ENCODE data around the gene SIRPB2.

SIRPB2 gene

DNA sequence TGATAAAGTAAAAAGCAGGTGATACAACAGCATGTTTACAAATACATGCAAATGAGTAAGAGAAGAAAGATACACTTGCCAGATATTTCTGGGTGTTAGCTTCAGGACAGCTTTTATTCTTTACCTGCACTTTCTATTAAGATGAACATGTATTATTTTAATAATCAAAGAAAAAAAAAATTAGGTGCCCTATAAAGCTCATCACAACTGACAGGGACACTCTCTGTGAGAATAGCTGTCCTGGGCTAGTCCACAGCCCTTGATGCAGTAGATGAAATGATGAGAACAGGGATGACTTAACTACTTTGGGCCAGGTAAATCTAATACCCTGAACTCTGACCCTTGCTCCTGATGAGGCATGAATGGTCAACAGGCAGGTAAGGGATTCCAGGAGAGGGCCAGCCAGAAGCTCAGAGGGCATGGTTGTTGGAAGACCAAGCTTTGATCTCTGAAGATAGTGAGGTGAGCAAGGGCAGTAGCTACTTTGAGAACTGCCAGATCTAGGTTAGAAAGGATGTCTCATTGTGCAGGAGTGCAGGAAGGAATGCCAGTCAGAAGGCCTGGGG, 40.2 kb downstream of the SIRPB2 start:
- H3K4me3 ChIP-seq (ENCODE audit: low read length), result no peak overlapping the region
- DNase-seq (ENCODE audit: low read depth, low spot score), result no peak

DNA sequence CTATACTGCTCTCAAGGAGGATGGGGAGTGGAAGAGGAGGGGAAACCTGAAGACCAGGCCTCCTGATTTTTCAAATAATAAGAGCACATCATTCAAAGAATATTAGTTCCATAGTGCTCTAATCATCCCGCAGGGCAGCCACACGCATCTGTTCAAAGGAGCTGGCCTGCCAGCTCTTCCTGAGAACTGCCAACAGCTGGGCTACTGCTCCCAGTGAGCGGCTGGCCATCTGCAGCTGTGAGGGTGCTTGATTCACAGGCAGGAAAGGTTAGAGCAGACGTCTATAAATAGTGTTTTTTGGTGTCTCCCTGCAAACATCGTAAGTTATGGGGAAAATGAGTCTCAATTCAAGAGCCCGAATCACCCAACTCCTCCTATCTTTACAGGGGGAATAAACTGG, 41.9 kb downstream of the SIRPB2 start:
- no peak for DNase-seq (ENCODE audit: low read depth, low spot score)
- H3K4me3 ChIP-seq (ENCODE audit: low read length), result no peak overlapping the region

DNA sequence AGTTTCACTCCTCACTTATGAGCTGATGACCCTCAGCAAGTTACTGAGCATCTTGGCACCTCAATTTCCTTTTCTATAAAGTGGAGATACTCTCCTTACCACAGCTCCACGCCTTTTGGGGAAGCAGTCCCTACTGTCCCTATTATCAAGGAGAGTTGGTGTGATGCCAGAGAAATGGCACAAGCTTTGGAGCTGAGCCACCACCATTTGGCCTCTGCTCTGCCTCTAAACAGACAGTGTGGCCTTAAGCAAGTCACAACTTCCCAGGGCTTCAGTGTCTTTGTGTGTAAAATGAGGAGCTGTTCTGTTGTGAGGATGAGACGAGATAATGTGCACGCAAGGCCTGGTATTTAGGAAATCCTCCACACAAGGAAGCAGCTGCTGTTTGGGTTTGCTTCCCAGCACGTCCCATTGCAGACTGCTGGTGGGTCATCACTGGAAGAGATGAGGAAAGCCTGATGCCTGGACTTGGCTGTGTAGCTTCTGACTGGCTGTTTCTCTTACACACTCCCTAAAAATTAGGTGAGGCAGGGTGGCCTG, 43.1 kb downstream of the SIRPB2 start:
- no peak for DNase-seq (ENCODE audit: low read depth, low spot score)
- H3K4me3 ChIP-seq (ENCODE audit: low read length), result no peak overlapping the region

- DNase-seq (ENCODE audit: low read depth, low spot score), result no peak
- no peak overlapping the region for H3K4me3 ChIP-seq (ENCODE audit: low read length)
These were observed 44.7 kb downstream of the SIRPB2 start for GRCh38 chr20:1446536-1446935.

DNA sequence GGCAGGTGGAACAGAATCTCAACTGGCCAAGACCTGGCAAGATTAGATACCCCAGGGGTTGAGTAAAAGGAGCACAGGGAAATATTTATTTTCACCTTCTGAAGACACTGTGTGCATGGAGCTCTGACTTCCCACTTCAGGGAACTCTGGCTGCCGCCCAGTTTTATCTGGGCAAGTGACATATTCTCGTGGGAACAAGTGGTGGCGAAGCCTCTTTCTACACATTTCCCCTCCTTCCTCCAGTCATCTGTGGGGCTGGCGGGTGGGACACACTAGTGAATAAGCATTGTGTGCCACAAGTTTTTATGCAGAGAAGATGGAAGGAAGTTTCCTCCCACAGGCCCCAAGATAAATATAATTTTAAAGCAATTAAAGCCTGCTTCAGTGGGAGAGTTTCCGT, 48.1 kb downstream of the SIRPB2 start:
- no peak overlapping the region for H3K4me3 ChIP-seq (ENCODE audit: low read length)
- DNase-seq (ENCODE audit: low read depth, low spot score), result no peak

- no peak overlapping the region for H3K4me3 ChIP-seq (ENCODE audit: low read length)
- DNase-seq (ENCODE audit: low read depth, low spot score), result no peak
These were observed 48.9 kb downstream of the SIRPB2 start for GRCh38 chr20:1442304-1442703.

GRCh38 chr20:1441133-1441532, 50.1 kb downstream of the SIRPB2 start:
- H3K4me3 ChIP-seq (ENCODE audit: low read length), result no peak overlapping the region
- DNase-seq (ENCODE audit: low read depth, low spot score), result peak; percentile 52

- peak; percentile 69 for DNase-seq (ENCODE audit: low read depth, low spot score)
- no peak overlapping the region for H3K4me3 ChIP-seq (ENCODE audit: low read length)
These were observed 51.2 kb downstream of the SIRPB2 start for GRCh38 chr20:1440024-1440423.

GRCh38 chr20:1438361-1438760, 52.9 kb downstream of the SIRPB2 start:
- DNase-seq (ENCODE audit: low read depth, low spot score), result no peak

DNA sequence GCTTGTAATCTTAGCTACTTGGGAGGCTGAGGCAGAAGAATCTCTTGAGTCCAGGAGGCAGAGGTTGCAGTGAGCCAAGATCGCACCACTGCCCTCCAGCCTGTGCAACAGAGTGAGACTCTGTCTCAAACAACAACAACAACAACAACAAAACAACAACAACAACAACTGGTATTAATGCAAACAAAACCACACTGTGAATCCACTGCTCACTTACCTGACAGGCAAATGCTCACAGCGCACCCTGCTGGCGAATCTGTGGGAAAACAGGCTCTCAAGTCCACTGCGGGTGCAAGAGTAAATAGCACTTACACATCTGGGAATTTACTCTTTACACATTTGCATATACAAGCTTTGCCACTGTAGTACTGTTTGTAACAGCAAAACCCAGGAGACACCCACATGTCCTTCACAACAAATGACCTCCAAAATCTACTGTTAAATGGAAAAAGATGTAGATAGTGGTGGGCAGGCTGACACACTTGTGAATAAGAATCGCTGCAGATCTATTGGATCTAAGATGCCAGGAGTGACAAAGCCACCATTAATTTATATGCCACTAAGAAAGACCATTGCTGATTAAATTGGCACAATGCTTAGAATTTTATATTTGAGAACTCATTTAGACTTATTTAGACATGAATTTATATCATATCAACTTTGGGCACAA, 53.9 kb downstream of the SIRPB2 start:
- peak; percentile 81 for DNase-seq (ENCODE audit: low read depth, low spot score)
- H3K4me3 ChIP-seq (ENCODE audit: low read length), result no peak overlapping the region

More at GRCh38 chr20:1438361-1438760, 52.9 kb downstream of the SIRPB2 start:
- no peak overlapping the region for H3K4me3 ChIP-seq (ENCODE audit: low read length)

- DNase-seq (ENCODE audit: low read depth, low spot score), result no peak
These were observed 55.0 kb downstream of the SIRPB2 start for GRCh38 chr20:1436263-1436662.

DNA sequence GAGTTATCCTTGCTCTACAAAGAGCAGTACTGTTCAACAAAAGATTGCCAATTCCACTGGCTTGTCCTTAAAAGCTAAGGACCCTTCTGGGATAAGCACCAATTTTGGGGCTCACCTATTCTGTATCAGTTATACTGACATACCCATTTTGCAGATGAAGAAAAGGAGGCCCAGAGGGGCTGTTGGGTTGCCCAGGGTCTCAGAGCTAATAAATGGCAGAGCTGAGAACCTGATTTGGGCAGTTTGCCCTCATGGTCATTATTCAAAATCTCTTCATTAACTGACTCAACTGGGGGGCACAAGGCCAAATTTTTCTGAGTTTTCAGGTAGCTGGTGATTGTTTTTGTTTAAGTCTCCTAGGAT, 55.9 kb downstream of the SIRPB2 start:
- no peak for DNase-seq (ENCODE audit: low read depth, low spot score)
- H3K4me3 ChIP-seq (ENCODE audit: low read length), result no peak overlapping the region

More at GRCh38 chr20:1436263-1436662, 55.0 kb downstream of the SIRPB2 start:
- H3K4me3 ChIP-seq (ENCODE audit: low read length), result no peak overlapping the region

DNA sequence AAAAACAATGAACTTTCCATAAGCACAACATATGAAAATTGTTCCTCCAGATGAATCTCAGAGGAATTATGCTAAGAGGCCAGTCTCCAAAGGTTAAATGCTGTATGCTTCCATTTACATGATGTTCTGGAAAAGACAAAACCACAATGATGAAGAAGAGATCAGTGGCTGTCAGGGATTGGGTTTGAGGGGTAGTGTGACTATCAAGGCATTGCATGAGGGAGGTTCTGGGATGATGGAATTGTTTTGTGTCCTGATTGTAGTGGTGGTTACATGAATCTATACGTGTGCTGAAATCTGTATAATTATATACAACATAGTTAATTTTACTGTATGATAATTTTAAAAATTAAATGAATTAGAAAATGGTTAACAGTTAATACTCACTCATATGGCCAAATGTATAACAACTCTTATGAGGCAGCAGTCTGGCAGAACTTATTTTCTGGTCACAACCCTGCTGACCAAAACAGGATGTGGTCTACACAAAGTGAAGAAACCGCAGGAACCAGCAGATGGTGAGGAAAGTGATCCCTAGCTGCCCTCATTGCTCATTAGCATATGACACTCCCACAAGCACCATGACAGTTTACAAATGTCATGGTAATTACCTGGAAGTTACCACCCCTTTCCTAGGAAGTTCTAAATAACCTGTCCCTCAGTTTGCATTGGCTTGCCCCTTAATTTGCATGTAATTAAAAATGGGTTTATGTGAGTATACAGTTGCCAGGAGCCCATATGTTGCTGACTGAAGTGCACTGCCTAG, 56.5 kb downstream of the SIRPB2 start:
- peak; percentile 88 for DNase-seq (ENCODE audit: low read depth, low spot score)
- H3K4me3 ChIP-seq (ENCODE audit: low read length), result no peak overlapping the region

DNA sequence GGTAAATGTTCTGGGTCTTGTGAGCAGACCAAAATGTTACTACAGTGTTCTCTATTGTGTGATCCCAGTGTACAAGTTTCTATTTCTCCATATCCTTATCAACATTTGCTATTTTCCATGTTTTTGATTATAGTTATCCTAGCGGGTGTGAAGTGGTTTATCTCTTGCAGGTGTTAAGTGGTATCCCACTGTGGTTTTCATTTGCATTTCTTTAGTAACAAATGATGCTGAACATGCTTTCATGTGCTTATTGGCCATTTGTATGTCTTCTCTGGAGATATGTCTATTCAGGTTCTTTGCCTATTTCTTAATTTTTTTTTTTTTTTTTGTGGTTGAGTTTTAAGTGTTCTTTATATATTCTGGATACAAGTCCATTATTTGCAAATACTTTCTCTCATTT, 60.1 kb downstream of the SIRPB2 start:
- no peak overlapping the region for H3K4me3 ChIP-seq (ENCODE audit: low read length)
- DNase-seq (ENCODE audit: low read depth, low spot score), result peak; percentile 38

DNA sequence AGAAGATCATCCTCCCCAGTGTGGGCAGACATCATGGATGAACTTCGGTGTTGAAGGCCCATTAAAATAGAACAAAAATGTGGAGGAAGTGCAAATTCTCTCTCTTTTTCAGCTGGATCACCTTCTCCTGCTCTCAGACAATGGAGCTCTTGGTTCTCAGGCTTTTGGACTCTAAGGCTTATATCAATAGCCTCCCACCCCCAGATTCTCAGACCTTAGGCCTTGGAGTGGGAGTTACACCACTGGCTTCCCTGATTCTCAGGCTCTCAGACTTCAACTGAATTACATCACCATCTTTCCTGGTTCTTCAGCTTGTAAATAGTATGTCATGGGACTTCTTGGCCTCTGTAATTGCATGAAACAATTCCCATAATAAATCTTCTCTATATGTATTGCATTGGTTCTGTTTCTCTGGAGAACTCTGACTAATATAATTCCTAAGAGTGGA, 61.2 kb downstream of the SIRPB2 start:
- no peak for DNase-seq (ENCODE audit: low read depth, low spot score)

GRCh38 chr20:1429143-1429728, 62.0 kb downstream of the SIRPB2 start:
- no peak overlapping the region for H3K4me3 ChIP-seq (ENCODE audit: low read length)

More for the DNA sequence above, 61.2 kb downstream of the SIRPB2 start:
- no peak overlapping the region for H3K4me3 ChIP-seq (ENCODE audit: low read length)

DNA sequence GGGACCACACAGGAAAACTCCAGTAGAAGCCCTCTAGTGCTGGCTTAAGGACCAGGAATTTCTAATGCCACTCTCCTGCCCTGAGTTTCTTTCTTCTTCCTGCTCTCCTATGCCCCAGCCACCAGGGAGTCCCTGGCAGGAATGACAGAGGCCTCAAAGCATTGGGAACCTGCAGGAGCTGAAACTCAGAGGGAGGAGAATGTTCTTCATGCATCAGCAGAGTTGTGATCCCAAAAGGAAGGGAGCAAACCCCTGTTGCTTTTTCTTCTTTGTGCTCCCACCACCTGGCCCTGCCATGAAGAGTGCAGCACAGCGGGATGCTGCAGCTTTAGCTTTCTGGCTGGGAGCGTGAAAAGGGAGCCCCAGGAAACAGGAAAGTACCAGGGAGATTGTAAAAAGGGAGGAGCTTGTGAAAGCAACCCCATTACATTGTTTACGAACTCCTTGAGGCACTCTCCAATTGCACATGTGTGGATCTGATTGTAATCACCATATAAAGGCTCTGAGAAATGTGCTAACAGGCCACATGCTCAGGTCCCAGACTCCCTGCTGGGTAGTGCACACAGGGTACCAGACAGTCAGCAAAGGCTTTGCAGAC, 63.7 kb downstream of the SIRPB2 start:
- H3K4me3 ChIP-seq (ENCODE audit: low read length), result no peak overlapping the region
- DNase-seq (ENCODE audit: low read depth, low spot score), result no peak

More at GRCh38 chr20:1429143-1429728, 62.0 kb downstream of the SIRPB2 start:
- no peak for DNase-seq (ENCODE audit: low read depth, low spot score)

- no peak for DNase-seq (ENCODE audit: low read depth, low spot score)
- no peak overlapping the region for H3K4me3 ChIP-seq (ENCODE audit: low read length)
These were observed 64.9 kb downstream of the SIRPB2 start for GRCh38 chr20:1426231-1426849.
